Bladder microvascular endothelial cell (primary cell): ENCODE measurements around the gene OR4K1. TPM values are rescaled to one million over a fixed set of nuclear protein-coding genes. Genes with fewer than 3 reads are reported as not detected.

ENCODE experiments used
- total RNA-seq: library from RNA; depleted of rRNA; stranded (reverse); fragments of >200 nt; gene quantifications from 2 replicates; pipeline ENCODE4 v1.2.3, GENCODE V29; 2014

Gene OR4K1, protein sequence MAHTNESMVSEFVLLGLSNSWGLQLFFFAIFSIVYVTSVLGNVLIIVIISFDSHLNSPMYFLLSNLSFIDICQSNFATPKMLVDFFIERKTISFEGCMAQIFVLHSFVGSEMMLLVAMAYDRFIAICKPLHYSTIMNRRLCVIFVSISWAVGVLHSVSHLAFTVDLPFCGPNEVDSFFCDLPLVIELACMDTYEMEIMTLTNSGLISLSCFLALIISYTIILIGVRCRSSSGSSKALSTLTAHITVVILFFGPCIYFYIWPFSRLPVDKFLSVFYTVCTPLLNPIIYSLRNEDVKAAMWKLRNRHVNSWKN
- not detected in 2 replicates for total RNA-seq

DNA sequence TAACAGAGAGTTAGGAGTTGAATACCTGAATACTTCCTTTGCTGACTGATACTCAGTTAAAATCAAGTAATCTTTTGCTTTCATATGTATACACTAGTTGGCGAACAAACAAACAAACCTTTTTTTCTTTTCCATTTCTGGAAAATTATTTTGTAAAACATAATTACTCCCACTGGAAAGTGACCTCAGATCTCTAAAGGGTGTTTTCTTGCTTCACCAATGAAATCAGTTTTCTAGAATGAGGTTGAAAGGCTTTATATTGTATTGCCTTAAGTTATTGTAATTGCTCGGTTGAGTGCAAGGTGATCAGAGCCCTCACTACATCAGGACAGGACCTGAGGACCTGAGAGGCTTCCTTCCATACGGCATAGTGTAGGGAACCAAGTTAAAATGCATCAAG is at the start of gene OR4K1:
Gene OR4K1 (plus strand): TSS at position 301 of the 400 bp plus-strand sequence. CDS start 4,750 bp downstream, outside the sequence.

DNA sequence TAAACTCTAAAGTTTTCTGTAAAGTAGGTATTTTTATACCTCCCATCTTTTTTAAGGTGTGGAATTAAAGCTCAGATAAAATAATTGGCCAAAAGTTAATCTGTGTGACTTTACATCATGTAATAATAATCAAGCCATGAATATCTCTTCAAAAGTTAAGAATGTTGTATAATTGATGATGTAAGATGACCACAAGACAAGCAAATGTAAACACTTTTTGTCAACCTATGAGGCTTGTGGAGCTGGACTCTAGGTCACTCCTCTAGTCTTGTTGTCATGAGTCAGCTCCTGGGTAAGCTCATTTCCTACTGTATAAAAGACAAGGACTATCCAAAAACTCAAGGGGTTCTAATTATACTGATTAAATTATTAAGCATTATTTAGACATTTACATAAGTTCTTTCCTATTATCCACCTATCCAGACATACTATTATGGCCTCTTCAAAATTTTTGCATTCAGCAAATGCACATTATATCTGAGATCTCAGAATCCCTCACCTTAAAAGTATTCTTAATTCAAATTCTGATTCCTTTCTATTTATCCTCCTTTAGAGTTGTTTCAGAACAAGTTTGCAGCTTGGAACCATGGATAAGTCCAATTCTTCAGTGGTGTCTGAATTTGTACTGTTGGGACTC is 10.6 kb upstream of the OR4K1 start, which contains the start of gene OR4K5:
Gene OR4K5 (plus strand): TSS at position 587 of the 637 bp plus-strand sequence. CDS start 0 bp downstream, at position 587.

DNA sequence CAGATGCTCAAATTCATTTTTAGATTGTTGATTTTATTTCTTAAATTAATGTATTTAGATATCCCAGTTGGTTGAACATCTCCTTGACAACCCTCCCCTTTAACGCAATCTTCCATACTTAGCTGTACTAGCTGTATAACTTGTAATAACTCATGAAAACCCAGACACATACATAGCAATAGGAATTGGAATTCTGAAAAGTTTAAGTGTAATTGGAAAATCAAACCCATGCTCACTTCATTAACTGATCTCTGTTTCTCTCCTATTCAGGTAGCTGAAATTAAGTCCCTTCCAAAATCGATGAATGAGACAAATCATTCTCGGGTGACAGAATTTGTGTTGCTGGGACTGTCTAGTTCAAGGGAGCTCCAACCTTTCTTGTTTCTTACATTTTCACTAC is 44.6 kb downstream of the OR4K1 start, which contains the start of gene OR4K15:
Gene OR4K15 (plus strand): TSS at position 301 of the 400 bp plus-strand sequence. CDS start 0 bp downstream, at position 301.

Other genes with a start within 250 kb of the OR4K1 start
- gene OR11H2, start 217.0 kb upstream of the OR4K1 start, total RNA-seq = not detected in 2 replicates
- not detected in 2 replicates for gene OR4Q3, start 187.3 kb upstream of the OR4K1 start, total RNA-seq
- gene OR4M1, start 157.4 kb upstream of the OR4K1 start, total RNA-seq = not detected in 2 replicates
- not detected in 2 replicates for gene OR4N2, start 127.1 kb upstream of the OR4K1 start, total RNA-seq
- gene OR4K2, start 55.8 kb upstream of the OR4K1 start, total RNA-seq = not detected in 2 replicates
- not detected in 2 replicates for gene OR4K5, start 10.3 kb upstream of the OR4K1 start, total RNA-seq
- gene OR4K15, start 44.7 kb downstream of the OR4K1 start, total RNA-seq = not detected in 2 replicates
- gene OR4Q2, start 71.2 kb downstream of the OR4K1 start, total RNA-seq = not detected in 2 replicates
- gene OR4K14, start 88.4 kb downstream of the OR4K1 start, total RNA-seq = not detected in 2 replicates
- not detected in 2 replicates for gene OR4K13, start 105.1 kb downstream of the OR4K1 start, total RNA-seq
- not detected in 2 replicates for gene OR4L1, start 129.1 kb downstream of the OR4K1 start, total RNA-seq
- not detected in 2 replicates for gene OR4K17, start 179.8 kb downstream of the OR4K1 start, total RNA-seq
- not detected in 2 replicates for gene OR4N5, start 207.9 kb downstream of the OR4K1 start, total RNA-seq